Bronchial epithelial cell (primary cell): Measurements from ENCODE around the gene ACOXL. TPM values are rescaled to one million over a fixed set of nuclear protein-coding genes. Genes with fewer than 3 reads are reported as not detected.
A peak's percentile ranks its signal among the peaks of the same experiment; 100 is the strongest.

Source experiments
- DNase-seq: peaks from one replicate; pipeline ENCODE4 v3.0.0-alpha.2; 2010; ENCODE audit warnings: low read depth
- FAIRE-seq: peaks from 2 replicates; lab custom pipeline; 2011; peaks lifted over from hg19 to GRCh38; lab: Jason Lieb, UNC
- H3K27me3 ChIP-seq: 2 replicates; pipeline ENCODE4 v1.5.1; 2011; ENCODE audit warnings: low read length; ENCODE audit not compliant: control insufficient read depth, insufficient read depth
- H3K36me3 ChIP-seq: 2 replicates; pipeline ENCODE4 v1.5.1; 2011; ENCODE audit warnings: low read length; ENCODE audit not compliant: control insufficient read depth, insufficient read depth
- H3K4me3 ChIP-seq: 2 replicates; pipeline ENCODE4 v1.5.1; 2011; ENCODE audit warnings: mild to moderate bottlenecking, low read depth, low read length, control low read depth
- CTCF ChIP-seq: IDR thresholded peaks from 2 replicates; pipeline ENCODE4 v1.5.1; 2011; ENCODE audit warnings: mild to moderate bottlenecking, moderate library complexity, low read length, control low read depth, inconsistent platforms; ENCODE audit not compliant: insufficient read depth, severe bottlenecking
- total RNA-seq: library from RNA; depleted of rRNA; stranded (reverse); fragments of >200 nt; gene quantifications from 2 replicates; pipeline ENCODE4 v1.2.1, GENCODE V29; 2014

The ACOXL gene
- total RNA-seq, 1 donor from 2014 or later, result not detected

GRCh38 chr2:110941226-110941625, 208.9 kb downstream of the ACOXL start:
- Histone ChIP-seq H3K27me3 (no peaks in the 10 kb centered on the region), H3K36me3 (no peaks in the 10 kb centered on the region), H3K4me3 (no peak overlapping the region)
- no peak for TF ChIP-seq CTCF
- DNase-seq, result no peak
- no peak for FAIRE-seq

- no peak for FAIRE-seq
- no peaks in the 10 kb centered on the region for H3K27me3 ChIP-seq
- no peaks in the 10 kb centered on the region for H3K36me3 ChIP-seq
- no peak overlapping the region for H3K4me3 ChIP-seq
- no peak for DNase-seq
- TF ChIP-seq CTCF, result no peak
These were observed 210.8 kb downstream of the ACOXL start for GRCh38 chr2:110943070-110943634.

- H3K36me3 ChIP-seq, result no peaks in the 10 kb centered on the region
- TF ChIP-seq CTCF, result no peak
- no peak for FAIRE-seq
- peak; percentile 11 for DNase-seq
- H3K27me3 ChIP-seq, result no peaks in the 10 kb centered on the region
- no peak overlapping the region for H3K4me3 ChIP-seq
These were observed 214.5 kb downstream of the ACOXL start for GRCh38 chr2:110946902-110947301.

- FAIRE-seq (no peak), DNase-seq (no peak)
- no peaks in the 10 kb centered on the region for H3K36me3 ChIP-seq
- no peak for TF ChIP-seq CTCF
- H3K4me3 ChIP-seq, result no peak overlapping the region
- H3K27me3 ChIP-seq, result no peaks in the 10 kb centered on the region
These were observed 215.8 kb downstream of the ACOXL start for GRCh38 chr2:110948027-110948674.

GRCh38 chr2:110950281-110950680, 217.9 kb downstream of the ACOXL start:
- DNase-seq, result no peak
- Histone ChIP-seq H3K4me3 (no peak overlapping the region), H3K36me3 (no peaks in the 10 kb centered on the region), H3K27me3 (no peaks in the 10 kb centered on the region)
- no peak for TF ChIP-seq CTCF
- no peak for FAIRE-seq
